Gastrocnemius medialis (tissue), 4 donors: Measurements from ENCODE around the gene SIGLEC5. TPM values are rescaled to one million over a fixed set of nuclear protein-coding genes. Genes with fewer than 3 reads are reported as not detected.
A peak's percentile ranks its signal among the peaks of the same experiment; 100 is the strongest.

ENCODE experiments used
- ATAC-seq, 2 donors: fragments of 150-250 bp; one replicate each; pipeline ENCODE4 v1.9.1; 2016
- DNase-seq, 2 donors: peaks; one replicate each; pipeline ENCODE4 v3.0.0-alpha.2; 2019
- H3K27ac ChIP-seq, 4 donors: fragments of 200-600 bp; sonication (generic); 1 replicate in 1 of 4; 2 replicates in 3 of 4; pipeline ENCODE4 v1.5.1; 2016 to 2018; ENCODE audit warnings: mild to moderate bottlenecking in 2 of 4, moderate library complexity in 1 of 4
- H3K27me3 ChIP-seq, 3 donors: fragments of 200-600 bp; sonication (generic) in 2 of 3; 1 replicate in 1 of 3; 2 replicates in 2 of 3; pipeline versions ENCODE4 v1.5.1 to v1.6.0; 2016 to 2019; ENCODE audit warnings: mild to moderate bottlenecking in 1 of 3, moderate library complexity in 1 of 3
- H3K36me3 ChIP-seq, 2 donors: fragments of 200-600 bp; sonication (generic) in 1 of 2; one replicate each; pipeline ENCODE4 v1.5.1; 2017 to 2018
- H3K4me1 ChIP-seq, 2 donors: fragments of 200-600 bp; sonication (generic) in 1 of 2; one replicate each; pipeline ENCODE4 v1.5.1; 2016 to 2017; ENCODE audit warnings: mild to moderate bottlenecking in 2 of 2
- H3K4me3 ChIP-seq, 4 donors: fragments of 200-600 bp; sonication (generic) in 3 of 4; 1 replicate in 1 of 4; 2 replicates in 3 of 4; pipeline ENCODE4 v1.5.1; 2016 to 2019; ENCODE audit warnings: mild to moderate bottlenecking in 2 of 4
- H3K9me3 ChIP-seq, 3 donors: fragments of 200-600 bp; sonication (generic) in 2 of 3; 1 replicate in 1 of 3; 2 replicates in 2 of 3; pipeline ENCODE4 v1.5.1; 2016 to 2019
- CTCF ChIP-seq, 5 experiments: fragments of 450-650 bp in 3 of 5; fragments of 200-600 bp in 2 of 5; sonication (generic) in 2 of 5; IDR thresholded peaks in 4 of 5; conservative IDR thresholded peaks in 1 of 5; 1 replicate in 4 of 5; 2 replicates in 1 of 5; pipeline ENCODE4 v1.5.1; 2016 to 2019; ENCODE audit warnings: antibody characterized with exemption in 5 of 5, mild to moderate bottlenecking in 3 of 5, moderate library complexity in 3 of 5
- POLR2A ChIP-seq, 2 donors: fragments of 450-650 bp; IDR thresholded peaks; one replicate each; pipeline ENCODE4 v1.6.1; 2017; ENCODE audit warnings: antibody characterized with exemption in 2 of 2, mild to moderate bottlenecking in 2 of 2, moderate library complexity in 2 of 2
- in situ Hi-C, 4 donors: fragments of 200-750 bp; cut with MboI; loops; one replicate each; pipeline versions ENCODE4 v1.15.0 to v1.8.0; 2017; ENCODE audit warnings: low sequenced_read_pairs in 4 of 4
- intact Hi-C: fragments of 100-400 bp; cut with DNase I; formaldehyde crosslinking; loops from one replicate; pipeline ENCODE4 v1.15.1; 2023; ENCODE audit warnings: low total_unique reads
- total RNA-seq, 4 donors: library from RNA; depleted of rRNA; stranded (reverse); fragments of >200 nt; gene quantifications; one replicate each; pipeline versions ENCODE4 v1.1.0 to v1.2.3, GENCODE V29; 2016

SIGLEC5 gene
- total RNA-seq, 4 donors from 2014 or later: 0.18 to 1.0 TPM; not detected in 2

DNA sequence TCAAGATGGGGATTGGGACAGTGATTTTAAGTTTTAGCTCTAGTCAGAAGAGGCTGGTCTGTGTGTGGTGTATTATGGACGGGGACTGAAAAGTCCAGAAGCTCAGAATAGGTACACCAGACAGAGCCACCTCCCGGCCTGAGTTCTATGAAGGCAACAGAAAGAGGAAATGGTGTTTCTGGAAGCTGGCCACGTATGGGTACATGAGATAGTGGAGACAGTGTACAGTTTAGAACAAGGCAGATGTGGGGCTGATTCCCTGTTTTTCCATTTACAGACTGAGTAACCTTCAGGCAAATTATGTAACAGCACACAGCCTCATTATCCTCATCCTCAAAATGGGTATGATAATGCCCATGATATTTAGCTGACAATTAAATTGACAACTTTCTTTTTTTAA lies 57.8 kb downstream of the SIGLEC5 start:
- intact Hi-C loops (loop anchor here (5.0 to 10.0 kb wide), 3 partner anchors 180 to 332 kb away; partner anchors contain the start of genes C19orf84 and ZNF649), in situ Hi-C loops (no loop called here)
- Histone ChIP-seq H3K4me1 (peaks cover 13% of the 10 kb centered on the region in 2 donors), H3K27me3 (peaks cover 0 to 11% (median 0%) of the 10 kb centered on the region in 3 donors), H3K4me3 (peak overlapping the region; percentile 66 to 94 (median 82)), H3K36me3 (peaks cover 0 to 34% of the 10 kb centered on the region in 2 donors), H3K27ac (no peak overlapping the region), H3K9me3 (no peaks in the 10 kb centered on the region)
- TF ChIP-seq POLR2A (IDR thresholded peaks at IDR 0.05) (no peak), CTCF (IDR thresholded peaks at IDR 0.05 in 4 of 5, conservative IDR thresholded peaks at IDR 0.05 in 1 of 5) (no peak)
- no peak for DNase-seq
- ATAC-seq: no peak

DNA sequence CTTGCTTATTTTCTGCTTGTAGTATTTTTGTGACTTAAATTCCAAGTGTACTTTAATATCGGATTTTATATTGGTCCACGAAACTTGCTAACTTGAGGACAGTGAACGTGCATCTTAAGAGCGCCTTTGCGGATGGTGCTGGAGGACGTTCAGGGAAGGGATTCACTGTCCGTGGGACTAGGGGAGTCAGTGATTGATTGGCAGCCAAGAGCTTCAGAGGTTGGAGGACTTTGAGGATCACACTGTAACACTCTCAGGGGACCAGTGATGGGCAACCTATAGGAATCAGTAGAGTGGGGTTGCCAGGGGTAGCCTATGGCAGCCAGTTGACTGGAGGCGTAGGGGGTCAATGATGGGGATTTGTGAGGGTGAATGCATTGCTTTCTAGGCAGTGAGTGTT lies 58.6 kb downstream of the SIGLEC5 start:
- Histone ChIP-seq H3K27me3 (peaks cover 0 to 11% (median 0%) of the 10 kb centered on the region in 3 donors), H3K4me1 (peaks cover 13% of the 10 kb centered on the region in 2 donors), H3K9me3 (no peaks in the 10 kb centered on the region), H3K4me3 (peak overlapping the region; percentile 66 to 94 (median 82)), H3K27ac (peak overlapping the region; percentile 77 to 86 (median 82)), H3K36me3 (peaks cover 0 to 31% of the 10 kb centered on the region in 2 donors)
- in situ Hi-C loops: no loop called here
- intact Hi-C loops: loop anchor here (1.0 to 10.0 kb wide), 5 partner anchors 23 to 463 kb away; partner anchors contain the start of genes C19orf84, CTU1 and ZNF649
- no peak for DNase-seq
- no peak for ATAC-seq
- TF ChIP-seq CTCF (IDR thresholded peaks at IDR 0.05 in 4 of 5, conservative IDR thresholded peaks at IDR 0.05 in 1 of 5) (no peak), POLR2A (IDR thresholded peaks at IDR 0.05) (no peak)

GRCh38 chr19:51570962-51571575 lies 59.1 kb downstream of the SIGLEC5 start, which contains the start of gene ZNF175:
ZNF175 (plus strand) TSS chr19:51571283; CDS start chr19:51573330, 2,047 bp downstream.
- peak within 1 kb of the TSS; percentile 77 to 86 (median 82) for H3K27ac ChIP-seq
- H3K27me3 ChIP-seq: peaks cover 0 to 11% (median 0%) of the 10 kb centered on the region in 3 donors
- H3K9me3 ChIP-seq: no peaks in the 10 kb centered on the region
- intact Hi-C loops (loop anchor here (1.0 to 10.0 kb wide), 5 partner anchors 23 to 463 kb away; partner anchors contain the start of genes C19orf84, CTU1 and ZNF649), in situ Hi-C loops (no loop called here)
- DNase-seq: peak; percentile 90 to 96
- H3K4me3 ChIP-seq: peak within 1 kb of the TSS; percentile 66 to 94 (median 82)
- TF ChIP-seq CTCF (IDR thresholded peaks at IDR 0.05 in 4 of 5, conservative IDR thresholded peaks at IDR 0.05 in 1 of 5) (no peak), POLR2A (IDR thresholded peaks at IDR 0.05) (no peak)
- ATAC-seq: peak; percentile 100
- peaks cover 0 to 27% of the 10 kb centered on the region in 2 donors for H3K36me3 ChIP-seq
- H3K4me1 ChIP-seq: peaks cover 13% of the 10 kb centered on the region in 2 donors

GRCh38 chr19:51568456-51568855 lies 61.7 kb downstream of the SIGLEC5 start:
- intact Hi-C loops (loop anchor here (1.0 kb wide), 1 partner anchor 89 kb away; no protein-coding TSS in a partner anchor), in situ Hi-C loops (no loop called here)
- H3K4me1 ChIP-seq: peaks cover 13% of the 10 kb centered on the region in 2 donors
- DNase-seq (no peak), ATAC-seq (no peak)
- TF ChIP-seq POLR2A (IDR thresholded peaks at IDR 0.05): no peak
- TF ChIP-seq CTCF (IDR thresholded peaks at IDR 0.05 in 4 of 5, conservative IDR thresholded peaks at IDR 0.05 in 1 of 5): no peak
- no peaks in the 10 kb centered on the region for H3K9me3 ChIP-seq
- H3K27ac ChIP-seq: no peak overlapping the region
- H3K4me3 ChIP-seq: no peak overlapping the region
- peaks cover 0 to 15% (median 0%) of the 10 kb centered on the region in 3 donors for H3K27me3 ChIP-seq
- peaks cover 0 to 7% of the 10 kb centered on the region in 2 donors for H3K36me3 ChIP-seq
